Mucosa of gallbladder (tissue), 1 donor: ENCODE data around the gene CFI. TPM values are rescaled to one million over a fixed set of nuclear protein-coding genes. Genes with fewer than 3 reads are reported as not detected.
A peak's percentile ranks its signal among the peaks of the same experiment; 100 is the strongest.

ENCODE experiments used
- DNase-seq: peaks from one replicate; pipeline ENCODE4 v3.0.0-alpha.2; 2020; ENCODE audit warnings: low spot score
- total RNA-seq: library from RNA; stranded (reverse); gene quantifications from one replicate; pipeline ENCODE4 v1.2.1, GENCODE V29; 2021
- donor health status: DM: no; HTN: no; CAD: no.

Gene CFI
- total RNA-seq, 1 donor from 2014 or later: 60.9 TPM

DNA sequence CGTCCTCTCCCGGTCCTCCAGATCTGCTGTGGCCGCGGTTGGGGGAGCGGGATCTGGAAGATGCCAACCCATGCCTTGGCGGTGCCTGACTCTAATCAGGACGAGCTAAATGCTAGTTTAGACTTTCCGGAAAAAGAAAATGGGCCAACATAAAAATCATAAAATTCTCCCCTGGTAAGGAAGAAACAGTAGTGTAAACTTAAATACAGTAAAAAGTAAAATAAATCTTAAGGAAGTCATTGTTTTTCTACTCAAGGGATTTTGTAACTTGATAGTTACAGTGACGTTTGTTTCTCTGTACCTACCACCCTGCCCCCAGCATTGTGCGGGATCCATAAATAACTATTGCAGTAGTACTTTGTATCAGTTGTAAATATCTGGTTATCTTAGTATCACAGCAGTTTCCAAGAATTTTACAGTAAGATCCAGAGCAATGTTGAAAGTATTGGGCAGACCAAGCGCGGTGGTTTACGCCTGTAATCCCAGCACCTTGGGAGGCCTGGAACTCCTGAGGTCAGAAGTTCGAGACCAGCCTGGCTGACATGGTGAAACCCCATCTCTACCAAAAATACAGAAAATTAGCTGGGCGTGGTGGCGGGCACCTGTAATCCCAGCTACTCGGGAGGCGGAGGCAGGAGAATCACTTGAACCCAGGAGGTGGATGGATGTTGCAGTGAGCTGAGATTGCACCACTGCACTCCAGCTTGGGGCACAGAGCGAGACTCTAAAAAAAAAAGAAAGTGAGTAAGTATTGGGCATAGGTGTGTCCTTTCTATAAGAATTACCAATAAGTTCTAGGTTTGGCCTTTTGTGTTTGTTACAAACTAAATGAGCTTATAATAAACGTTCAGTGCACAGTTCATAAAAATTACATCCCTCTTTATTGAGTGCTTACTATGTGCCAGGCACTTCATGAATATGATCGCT lies 70.9 kb downstream of the CFI start:
- DNase-seq: no peak

DNA sequence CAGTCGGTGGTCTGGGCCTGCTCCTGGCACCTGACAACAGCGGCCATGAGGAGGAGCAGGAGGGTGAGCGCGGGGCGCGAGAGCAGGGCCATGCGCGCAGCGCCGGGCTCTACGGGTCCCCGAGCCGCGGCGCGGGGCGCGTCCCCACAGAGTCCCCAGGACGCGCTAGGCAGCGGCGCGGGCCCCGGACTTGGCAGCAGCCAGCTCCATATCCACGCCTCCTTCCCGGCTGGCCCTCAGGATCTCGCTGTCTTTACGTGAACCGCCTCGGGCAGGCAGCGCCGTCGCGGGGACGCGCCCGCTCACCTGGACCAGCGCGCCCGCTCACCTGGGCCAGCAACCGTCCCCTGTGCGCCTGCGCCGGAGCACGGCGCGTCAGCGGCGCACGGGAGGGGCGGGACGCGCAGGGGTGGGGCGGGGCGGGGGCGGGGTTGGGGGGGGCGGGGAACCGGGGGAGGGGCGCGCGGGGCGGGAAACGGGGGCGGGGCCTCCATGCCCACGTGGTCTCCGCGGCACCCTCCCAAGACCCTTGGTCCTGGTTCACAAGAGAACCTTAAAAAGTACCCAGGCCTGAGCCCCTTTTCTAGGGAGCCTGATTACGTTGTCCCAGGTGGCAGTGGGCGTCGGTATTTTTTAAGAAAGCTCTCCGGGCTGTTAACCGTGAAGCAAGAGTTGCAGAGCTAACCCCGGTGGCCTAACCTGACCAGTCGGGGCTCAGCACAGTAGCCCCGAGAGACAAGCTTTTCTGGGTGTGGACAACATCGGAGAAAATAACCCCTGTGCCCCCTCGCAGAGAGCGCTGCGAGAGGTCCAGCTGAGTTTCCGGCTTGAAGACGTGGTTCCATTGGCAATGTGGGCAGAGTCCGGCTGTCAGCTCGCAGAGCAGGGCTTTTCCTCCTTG lies 71.8 kb downstream of the CFI start, which contains the start of gene PLA2G12A:
Gene PLA2G12A, minus strand, starts transcription at position 353 of the 901 bp plus-strand sequence. Its CDS starts 261 bp downstream, at position 92.
- DNase-seq: peak; percentile 83

DNA sequence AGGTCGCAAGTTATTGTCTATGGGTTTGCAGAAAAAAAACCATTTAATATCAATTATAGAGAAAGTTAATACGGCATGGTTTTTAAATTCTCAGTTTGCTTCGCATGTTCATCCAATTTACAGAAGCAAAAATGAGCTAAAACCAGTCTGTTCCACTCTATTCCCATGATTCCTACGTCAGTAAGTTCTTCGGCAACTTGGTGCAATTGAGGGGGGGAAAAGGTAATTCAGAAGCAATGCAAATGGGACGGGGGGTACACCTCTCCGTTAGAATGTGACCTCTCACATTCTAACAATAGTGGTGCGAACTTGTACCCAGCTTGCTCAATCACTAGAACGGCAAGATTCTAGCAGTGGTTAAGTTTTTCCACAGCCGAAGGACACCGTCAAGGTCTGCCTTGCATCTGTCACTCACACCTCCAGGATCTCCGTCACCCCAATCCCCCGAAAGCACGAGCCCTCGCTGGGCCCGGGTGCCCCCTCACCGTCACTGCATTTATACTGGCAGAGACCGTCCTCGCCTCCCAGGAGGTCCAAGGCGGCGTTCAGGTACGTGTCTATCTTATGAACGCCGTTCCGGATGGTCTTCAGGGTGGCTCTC lies 72.6 kb downstream of the CFI start:
- peak; percentile 10 for DNase-seq

DNA sequence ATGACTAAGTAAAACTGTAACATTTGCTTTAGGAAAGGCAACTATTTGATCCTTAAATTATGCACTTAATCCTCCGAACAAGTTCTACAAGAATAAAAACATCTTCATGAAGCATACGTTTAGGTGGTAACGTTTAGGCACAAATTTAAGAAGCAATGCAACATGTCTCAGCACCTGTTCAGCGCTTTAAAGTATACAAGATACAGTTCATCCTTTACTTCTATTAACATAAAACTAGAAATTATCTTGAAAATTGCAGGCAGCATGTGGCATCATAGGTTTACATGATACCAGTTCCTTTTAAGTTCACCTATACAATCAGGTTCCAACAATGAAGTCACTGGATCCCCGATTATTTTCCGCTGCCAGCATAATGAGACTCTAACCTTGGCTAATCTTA lies 73.4 kb downstream of the CFI start:
- DNase-seq: no peak

DNA sequence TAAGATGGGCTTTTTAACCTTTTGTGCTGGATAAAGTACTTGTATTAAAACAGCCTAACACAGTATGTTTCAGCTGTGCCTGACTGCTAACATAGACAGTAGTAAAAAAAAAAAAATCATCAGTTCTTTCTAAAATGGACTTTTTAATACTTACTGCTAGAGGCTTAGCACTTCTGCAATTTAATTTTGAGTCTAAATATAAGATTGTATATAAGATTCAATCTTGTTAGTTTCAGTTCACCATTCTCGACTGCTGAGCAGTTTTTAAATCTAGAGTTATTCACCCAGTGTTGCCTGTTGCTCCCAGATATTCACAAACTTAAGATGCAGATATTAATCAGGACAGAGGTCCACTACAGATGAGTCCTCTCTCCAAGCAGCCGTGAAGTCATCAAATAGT lies 78.7 kb downstream of the CFI start:
- DNase-seq: no peak

DNA sequence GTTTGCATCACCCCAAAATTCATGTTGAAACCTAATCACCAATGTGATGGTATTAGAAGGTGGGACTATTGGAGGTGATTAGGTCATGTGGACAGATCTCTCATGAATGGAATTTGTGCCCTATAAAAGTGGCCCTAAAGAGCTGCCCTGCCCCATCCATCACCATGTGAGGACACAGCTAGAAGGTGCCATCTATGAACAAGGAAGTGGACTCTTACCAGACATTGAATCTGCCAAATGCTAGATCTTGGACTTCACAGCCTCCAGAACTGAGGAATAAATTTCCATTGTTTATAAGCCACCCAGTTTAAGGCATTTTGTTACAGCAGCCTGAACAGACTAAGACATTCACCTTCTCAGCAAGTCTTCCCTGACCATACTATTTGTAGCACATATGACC lies 79.4 kb downstream of the CFI start:
- DNase-seq: no peak

DNA sequence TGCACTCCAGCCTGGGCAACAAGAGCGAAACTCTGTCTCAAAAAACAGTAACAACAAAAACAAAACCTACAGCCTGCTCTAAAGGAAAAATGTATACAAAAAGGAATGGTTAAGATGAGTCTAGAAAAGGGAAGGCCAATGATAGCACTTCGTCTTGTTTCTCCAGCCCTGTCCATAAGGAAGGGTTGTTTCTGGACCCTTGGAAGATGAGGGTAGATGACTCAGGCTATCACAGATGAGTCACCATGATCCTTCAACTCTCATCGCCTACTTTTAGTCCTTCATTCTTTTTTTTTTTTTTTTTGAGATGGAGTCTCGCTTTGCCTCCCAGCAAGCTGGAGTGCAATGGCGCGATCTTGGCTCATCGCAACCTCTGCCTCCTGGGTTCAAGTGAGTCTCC lies 80.8 kb downstream of the CFI start:
- DNase-seq: no peak

DNA sequence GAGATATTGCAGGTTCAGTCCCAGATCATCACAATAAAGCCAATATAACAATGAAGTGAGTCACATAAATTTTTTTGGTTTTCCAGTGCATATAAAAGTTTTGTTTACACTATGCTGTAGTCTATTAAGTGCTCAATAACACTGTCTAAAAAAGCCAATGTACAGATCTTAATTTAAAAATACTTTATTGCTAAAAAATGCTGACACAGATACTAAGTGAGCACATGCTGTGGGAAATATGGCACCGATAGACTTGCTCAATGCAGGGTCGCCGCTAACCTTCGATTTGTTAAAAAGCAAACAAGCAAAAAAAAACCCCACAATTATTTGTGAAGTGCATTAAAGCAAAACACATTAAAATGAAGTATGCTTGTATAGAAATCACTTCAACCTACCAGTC lies 82.2 kb downstream of the CFI start:
- DNase-seq: no peak

DNA sequence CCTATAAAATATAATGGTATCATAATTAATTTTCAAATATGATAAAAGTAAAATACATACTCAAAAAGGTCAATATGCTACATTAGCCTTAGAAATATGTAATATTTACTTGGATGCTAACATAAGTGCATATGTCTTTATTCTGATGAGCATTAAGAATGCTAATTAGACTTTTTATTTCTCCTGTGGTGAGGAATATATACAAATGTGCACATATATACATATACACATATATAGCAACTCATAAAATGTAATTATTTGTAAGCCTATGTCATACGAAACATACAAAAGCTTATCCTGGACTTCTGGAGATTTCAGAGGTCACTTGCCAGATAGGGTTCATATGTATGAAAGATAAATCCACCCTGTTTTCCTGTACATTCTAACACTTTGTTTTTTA lies 83.0 kb downstream of the CFI start:
- no peak for DNase-seq

DNA sequence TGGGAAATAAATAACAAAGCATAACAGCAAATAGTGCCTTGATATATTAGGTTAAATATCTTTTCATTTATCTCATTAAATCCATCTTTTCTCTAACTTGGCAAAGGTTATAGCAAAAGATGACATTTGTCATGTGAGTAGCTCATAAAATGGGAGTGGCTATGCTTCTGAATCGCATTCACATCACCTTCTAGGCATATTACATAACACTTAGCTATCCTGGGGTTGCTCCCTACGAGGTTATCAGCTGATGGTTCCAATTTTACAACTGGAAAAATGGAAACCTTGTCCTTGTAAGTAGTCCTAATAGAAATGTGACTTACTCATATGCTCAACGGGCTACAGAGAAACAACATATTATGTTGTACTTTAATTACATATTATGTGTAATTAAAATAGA lies 88.3 kb downstream of the CFI start:
- DNase-seq: no peak

DNA sequence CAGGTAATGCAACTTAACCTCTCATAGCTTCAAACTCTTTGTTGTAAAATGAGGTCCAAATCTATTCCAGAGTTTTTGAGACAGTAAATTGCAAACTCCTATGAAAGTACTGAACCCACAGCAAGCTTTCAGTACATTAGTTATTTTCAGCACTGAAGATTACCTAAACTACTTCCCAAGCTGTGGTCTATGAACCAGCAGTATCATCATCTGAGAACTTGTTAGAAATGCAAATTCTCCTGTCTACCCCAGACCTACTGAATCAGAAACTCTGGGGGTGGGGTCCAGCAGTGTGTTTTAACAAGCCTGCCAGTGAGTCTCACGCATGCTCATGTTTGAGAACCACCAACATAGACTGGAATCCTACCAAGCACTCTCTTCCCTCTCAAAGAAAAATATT lies 92.8 kb downstream of the CFI start:
- DNase-seq: no peak

DNA sequence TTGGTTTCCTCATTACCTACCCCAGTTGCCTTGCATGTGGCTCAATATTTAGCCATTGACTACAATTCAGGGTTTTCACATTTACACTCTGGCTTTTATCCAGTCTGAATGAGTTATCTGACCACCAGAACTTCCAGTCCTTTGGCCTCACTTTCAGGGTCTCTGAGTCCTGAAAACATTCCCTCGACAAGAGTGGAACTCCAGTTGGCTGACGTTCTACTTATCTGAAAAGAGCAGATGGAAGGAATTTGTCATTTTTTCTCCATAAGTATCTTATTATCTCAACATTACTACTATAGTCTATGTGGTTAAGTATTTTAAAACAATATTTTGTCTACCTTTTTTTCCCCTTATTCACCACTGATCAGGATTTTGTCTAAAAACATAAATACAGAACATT lies 93.4 kb downstream of the CFI start:
- no peak for DNase-seq

DNA sequence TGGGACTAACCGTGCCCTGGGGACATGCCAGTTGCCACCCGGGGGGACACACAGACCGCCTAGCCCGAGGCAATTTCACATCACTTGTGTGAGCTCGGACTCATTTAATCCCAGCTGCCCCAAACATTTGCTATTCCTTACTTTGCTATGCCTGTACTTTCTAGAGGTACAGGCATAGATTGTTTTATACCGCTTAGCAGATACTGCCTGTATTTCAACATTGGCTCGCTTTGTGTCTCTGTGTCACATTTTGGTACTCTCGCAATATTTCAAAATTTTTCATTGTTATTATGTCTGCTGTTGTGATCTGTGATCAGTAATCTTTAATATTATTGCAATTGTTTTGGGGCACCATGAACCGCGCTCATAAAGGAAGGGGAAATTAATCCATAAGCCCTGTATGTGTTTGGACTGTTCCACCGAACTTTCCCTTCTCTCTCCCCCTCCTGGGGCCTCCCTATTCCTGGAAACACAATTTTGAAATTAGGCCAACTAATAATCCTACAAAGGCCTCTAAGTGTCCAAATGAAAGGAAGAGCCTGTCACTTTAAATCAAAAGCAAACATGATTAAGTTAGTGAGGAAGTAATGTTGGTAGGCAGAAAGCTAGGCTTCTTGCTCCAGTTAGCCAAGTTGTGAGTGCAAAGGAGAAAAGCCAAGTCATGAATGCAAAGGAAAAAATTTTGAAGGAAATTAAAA lies 98.0 kb downstream of the CFI start:
- DNase-seq: no peak

DNA sequence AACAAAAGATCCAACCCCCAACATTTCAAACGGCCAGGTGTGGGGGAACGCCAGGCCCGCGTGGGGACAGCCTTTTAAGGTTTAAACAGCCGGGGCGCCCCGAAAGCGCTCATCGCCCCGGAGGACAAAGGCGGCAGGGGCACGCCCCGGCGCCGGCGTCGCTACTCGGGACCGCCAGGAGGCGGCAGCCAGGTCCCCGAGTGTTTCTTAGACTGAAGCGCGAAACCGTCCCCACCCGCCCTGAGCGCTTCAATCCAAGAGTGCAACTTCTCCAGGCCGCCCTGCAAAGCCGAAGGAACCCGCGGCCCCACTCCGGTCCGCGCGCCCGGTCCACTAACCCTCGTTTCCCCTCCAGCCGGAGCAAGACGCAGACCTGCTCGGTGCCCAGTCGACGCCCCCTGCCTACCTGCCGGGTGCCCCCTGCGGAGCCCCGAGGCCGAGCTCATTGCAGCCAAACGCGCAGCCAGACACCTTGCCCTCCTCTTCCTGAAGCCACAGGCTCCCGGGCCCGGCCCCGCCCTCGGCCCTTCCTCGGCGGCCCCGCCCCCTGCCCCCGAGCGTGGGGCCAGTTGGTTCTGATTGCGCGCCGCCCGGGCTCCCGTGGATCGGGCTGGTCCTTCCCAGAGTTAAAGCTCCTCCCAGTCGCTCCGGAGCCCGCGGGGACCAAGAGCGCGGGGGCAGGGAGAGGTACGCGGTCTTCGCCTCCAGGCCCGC lies 98.7 kb downstream of the CFI start, which contains the start of gene CASP6:
Gene CASP6, minus strand, starts transcription at position 496 of the 714 bp plus-strand sequence. Its CDS starts 50 bp downstream, at position 446.
- peak; percentile 88 for DNase-seq

DNA sequence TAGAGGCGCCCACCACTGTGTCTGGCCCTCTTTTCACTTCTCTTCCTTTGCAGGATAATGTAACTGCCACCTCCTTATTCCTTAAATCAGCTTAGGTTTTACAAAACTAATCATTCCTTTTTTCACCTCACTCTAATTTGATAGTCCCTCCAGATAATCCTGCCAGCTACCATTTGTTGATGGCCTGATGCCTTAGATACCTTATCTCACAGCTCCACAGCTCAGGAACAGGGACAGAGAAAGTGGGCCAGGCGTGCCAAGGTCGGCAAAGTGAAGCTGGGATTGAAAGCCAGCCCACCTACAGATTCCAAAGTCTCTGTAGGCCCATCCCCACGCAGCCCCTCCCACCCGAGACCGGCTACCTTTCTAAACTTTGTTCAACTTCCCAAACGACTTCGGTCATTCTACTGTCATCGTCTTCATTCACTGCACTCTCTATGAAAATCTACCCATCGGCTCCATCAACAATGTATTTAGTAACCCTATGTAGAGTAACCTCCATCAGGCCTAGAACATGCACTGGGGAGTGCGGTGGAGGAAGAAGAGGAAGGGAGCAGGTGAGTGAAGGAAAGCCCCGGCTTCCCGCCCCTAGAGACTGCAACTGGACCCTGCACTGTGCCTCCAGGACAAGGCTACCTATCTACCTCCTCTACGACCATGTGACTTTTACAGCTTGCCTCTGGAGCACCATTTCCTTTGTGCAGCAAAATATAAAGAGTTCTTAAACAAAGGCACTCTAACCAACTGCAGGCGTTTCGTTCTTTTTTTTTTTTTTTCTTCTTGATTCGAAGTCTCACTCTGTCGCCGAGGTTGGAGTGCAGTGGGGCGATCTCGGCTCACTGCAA lies 100.0 kb downstream of the CFI start:
- no peak for DNase-seq

DNA sequence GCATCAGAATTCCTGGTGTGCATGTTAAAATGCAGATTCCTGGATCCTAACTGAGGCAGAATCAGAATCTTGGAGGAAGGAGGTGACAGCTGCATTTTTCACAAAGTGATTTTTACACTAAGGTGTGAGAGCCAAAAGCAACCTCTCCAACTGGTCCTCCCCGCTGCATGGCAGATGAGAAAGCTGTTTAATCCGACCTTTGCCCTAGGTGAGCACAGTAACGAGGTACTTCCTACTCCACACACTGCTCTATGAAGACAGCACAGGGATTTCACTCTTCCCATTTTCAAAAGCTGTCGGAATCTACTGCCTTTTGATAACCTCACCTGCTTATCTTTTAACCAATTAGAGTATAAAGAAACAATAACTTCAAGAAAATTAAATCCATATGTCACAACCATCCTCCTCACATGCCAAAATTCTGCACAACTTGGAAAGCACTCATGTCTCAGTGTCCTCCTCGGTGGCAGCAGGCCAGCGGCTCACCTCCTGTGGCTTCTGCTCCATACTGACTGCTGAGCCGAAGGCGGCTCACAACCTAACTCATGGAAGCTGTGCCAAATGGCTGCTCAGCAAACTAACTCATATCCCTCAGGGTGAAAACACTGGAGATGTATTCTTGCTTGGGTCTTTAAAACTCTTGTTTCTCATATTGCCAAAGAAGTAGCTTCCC lies 102.1 kb downstream of the CFI start:
- no peak for DNase-seq

DNA sequence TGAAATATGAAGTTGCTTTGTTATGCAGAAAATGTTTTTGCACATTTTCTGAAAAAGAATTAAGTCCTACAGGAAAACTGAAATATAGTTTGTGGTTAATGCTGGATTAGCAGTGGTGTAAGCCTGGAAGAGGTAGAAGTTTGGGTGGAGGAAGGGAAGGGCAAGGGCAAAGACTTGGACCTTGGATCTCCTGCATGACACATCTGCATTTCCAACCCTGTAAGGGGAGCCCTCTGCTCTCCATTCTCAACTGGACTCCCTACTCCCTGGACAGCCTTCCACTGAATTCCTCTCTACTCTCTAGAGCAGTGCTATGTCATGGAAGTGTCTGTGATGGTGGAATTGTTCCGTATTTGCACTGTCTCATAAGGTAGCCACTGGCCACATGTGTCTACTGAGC lies 103.1 kb downstream of the CFI start:
- no peak for DNase-seq

DNA sequence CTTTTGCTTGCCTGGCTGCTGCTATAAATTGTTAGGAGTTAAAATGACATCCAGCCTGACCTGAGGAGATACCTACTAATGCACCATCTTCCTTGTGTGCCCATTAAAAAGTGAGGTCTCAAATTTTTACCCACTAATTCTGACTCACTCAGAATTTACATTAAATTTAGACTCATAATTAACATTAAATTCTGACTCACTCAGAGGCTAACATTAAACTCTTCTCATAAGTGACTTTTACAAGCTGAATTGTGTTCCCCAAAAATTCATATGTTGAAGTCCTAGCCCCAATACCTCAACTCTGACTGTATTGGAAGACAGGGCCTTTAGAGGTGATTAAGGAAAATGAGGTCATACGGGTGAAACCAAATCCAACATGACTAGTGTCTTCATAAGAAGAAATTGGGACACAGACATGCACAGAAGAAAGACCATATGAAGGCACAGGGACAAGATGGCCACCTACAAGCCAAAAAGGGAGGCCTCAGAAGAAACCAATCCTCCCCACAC lies 110.3 kb downstream of the CFI start:
- DNase-seq: no peak
